Effector memory CD8-positive, alpha-beta T cell (primary cell): ENCODE results near the gene RHOB.
"Not testable (repeated sequence)": the region's sequence is repeated elsewhere in the genome, so short reads cannot be mapped to it uniquely, and the experiment has no call there.

ENCODE experiments used
- ATAC-seq: fragments of 150-1000 bp; cut with Tn5 transposase; replicated peaks from 2 replicates; pipeline ENCODE4 v1.10.0; 2021; ENCODE audit warnings: mild to moderate bottlenecking, moderate library complexity
- DNase-seq, 3 experiments: peaks; one replicate each; pipeline ENCODE4 v3.0.0; 2021
- H3K27ac Mint-ChIP-seq, 2 donors: one replicate each; pipeline ENCODE4 v1.8.0; 2022; ENCODE audit warnings: mild to moderate bottlenecking in 2 of 2, mixed read lengths in 2 of 2, moderate library complexity in 2 of 2
- H3K27me3 Mint-ChIP-seq, 2 donors: one replicate each; pipeline ENCODE4 v1.8.0; 2022; ENCODE audit warnings: mixed read lengths in 2 of 2
- H3K36me3 Mint-ChIP-seq: one replicate; pipeline ENCODE4 v1.8.0; 2022; ENCODE audit warnings: mild to moderate bottlenecking, moderate library complexity, mixed read lengths; ENCODE audit not compliant: insufficient read depth
- H3K4me1 Mint-ChIP-seq, 2 donors: one replicate each; pipeline ENCODE4 v1.8.0; 2022; ENCODE audit warnings: low read depth in 2 of 2, mixed read lengths in 2 of 2
- H3K4me3 Mint-ChIP-seq, 2 donors: one replicate each; pipeline ENCODE4 v1.8.0; 2022; ENCODE audit warnings: mild to moderate bottlenecking in 2 of 2, mixed read lengths in 2 of 2, moderate library complexity in 2 of 2
- H3K9me3 Mint-ChIP-seq, 2 donors: one replicate each; pipeline ENCODE4 v1.8.0; 2022; ENCODE audit warnings: mixed read lengths in 2 of 2

Gene RHOB

DNA sequence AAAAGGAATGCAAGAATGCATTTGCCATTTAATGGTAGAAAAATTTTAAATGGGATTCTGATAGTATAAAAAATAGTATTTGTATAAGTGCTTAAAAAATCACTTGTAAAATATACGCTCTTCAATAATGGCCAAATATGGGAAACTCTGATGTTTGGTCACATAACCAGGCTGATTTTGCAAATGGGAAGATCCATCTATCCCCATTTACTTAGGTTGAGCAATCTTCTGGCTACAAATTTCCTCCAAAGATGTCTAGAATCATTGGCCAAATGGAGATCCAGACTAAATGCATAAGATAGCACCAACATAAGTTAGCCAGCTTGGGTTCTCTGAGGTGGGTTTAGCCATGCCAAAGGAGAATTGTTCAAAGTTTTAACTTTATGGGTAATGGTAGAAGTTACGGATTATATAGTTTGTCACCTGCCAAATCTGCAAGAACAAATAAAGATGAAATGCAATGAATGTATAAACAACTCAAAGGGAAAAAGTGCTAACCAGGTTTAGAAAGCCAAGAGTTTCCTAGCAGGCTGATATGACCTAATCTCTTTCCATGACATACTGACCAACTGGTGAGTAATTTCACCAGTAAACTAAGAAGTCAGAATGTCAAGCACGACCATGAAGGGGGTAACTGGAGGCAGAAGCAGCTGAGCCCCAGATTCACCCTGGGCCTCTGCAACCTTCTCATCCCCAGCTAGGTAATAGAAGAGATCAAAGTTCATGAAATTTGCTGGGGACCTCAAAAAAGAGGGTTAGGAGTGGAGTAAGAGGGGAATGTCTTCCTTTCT is 10.0 kb downstream of the RHOB start:
- no peak overlapping the region for H3K4me3 Mint-ChIP-seq
- DNase-seq = no peak
- H3K36me3 Mint-ChIP-seq = no peaks in the 10 kb centered on the region
- H3K9me3 Mint-ChIP-seq = no peaks in the 10 kb centered on the region
- H3K27ac Mint-ChIP-seq = no peak overlapping the region
- no peak for ATAC-seq
- no peaks in the 10 kb centered on the region for H3K4me1 Mint-ChIP-seq
- peaks cover 44 to 57% of the 10 kb centered on the region in 2 donors for H3K27me3 Mint-ChIP-seq

DNA sequence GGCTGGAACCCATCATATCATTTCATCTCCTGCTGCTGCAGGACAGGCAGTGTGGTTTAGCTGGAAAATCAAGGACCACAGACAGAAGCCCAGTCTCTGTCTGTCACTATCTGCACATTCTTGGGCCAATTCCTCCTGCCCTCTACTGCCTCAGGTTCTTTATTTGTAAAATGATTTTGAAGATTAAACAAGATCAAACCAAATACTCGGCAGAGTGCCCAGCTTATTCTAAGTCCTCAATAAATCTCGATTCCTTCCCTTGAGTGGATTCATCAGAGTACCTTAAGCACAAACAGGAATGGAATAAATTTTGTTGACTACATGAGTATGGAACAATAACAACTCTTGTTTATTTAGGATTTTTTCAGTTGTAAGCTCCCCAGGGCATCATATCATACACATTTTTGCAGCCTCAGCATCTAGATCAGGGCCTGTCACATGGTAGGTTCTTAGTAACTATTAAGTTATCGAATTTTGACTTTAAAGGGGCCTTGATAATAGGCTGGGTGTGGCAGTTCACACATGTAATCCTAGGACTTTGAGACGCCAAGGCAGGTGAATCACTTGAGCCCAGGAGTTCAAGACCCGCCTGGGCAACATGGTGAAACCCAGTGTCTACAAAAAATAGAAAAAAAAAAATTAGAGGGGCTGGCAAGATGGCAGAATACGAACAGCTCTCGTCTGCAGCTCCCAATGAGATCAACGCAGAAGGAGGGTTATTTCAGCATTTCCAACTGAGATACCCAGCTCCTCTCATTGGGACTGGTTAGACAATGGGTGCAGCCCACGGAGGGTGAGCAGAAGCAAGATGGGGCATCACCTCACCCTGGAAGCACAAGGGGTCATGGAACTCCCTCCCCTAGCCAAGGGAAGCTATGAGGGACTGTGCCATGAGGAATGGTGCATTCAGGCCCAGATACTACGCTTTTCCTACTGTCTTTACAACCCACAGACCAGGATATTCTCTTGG is 11.1 kb downstream of the RHOB start:
- H3K27me3 Mint-ChIP-seq = peaks cover 44 to 50% of the 10 kb centered on the region in 2 donors
- H3K9me3 Mint-ChIP-seq = no peaks in the 10 kb centered on the region
- H3K27ac Mint-ChIP-seq = no peak overlapping the region
- H3K4me1 Mint-ChIP-seq = no peaks in the 10 kb centered on the region
- no peaks in the 10 kb centered on the region for H3K36me3 Mint-ChIP-seq
- ATAC-seq = no peak
- H3K4me3 Mint-ChIP-seq = no peak overlapping the region
- no peak for DNase-seq

DNA sequence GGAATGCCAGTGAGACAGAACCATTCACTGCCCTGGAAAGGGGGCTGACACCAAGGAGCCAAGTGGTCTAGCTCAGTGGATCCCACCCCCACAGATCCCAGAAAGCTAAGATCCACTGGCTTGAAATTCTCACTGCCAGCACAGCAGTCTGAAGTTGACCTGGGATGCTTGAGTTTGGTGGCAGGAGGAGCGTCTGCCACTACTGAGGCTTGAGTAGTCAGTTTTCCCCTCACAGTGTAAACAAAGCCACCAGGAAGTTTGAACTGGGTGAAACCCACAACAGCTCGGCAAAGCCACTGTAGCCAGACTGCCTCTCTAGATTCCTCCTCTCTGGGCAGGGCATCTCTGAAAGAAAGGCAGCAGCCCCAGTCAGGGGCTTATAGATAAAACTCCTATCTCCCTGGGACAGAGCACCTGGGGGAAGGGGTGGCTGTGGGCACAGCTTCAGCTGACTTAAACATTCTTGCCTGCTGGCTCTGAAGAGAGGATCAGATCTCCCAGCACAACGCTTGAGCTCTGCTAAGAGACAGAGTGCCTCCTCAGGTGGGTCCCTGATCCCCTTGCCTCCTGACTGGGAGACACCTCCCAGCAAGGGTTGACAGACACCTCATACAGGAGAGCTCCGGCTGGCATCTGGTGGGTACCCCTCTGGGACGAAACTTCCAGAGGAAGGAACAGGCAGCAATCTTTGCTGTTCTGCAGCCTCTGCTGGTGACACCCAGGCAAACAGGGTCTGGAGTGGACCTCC is 12.0 kb downstream of the RHOB start:
- H3K27ac Mint-ChIP-seq, DNase-seq, H3K4me3 Mint-ChIP-seq, H3K4me1 Mint-ChIP-seq, H3K9me3 Mint-ChIP-seq, H3K36me3 Mint-ChIP-seq, ATAC-seq: not testable (repeated sequence)
- H3K27me3 Mint-ChIP-seq = peaks cover 36 to 43% of the 10 kb centered on the region in 2 donors

DNA sequence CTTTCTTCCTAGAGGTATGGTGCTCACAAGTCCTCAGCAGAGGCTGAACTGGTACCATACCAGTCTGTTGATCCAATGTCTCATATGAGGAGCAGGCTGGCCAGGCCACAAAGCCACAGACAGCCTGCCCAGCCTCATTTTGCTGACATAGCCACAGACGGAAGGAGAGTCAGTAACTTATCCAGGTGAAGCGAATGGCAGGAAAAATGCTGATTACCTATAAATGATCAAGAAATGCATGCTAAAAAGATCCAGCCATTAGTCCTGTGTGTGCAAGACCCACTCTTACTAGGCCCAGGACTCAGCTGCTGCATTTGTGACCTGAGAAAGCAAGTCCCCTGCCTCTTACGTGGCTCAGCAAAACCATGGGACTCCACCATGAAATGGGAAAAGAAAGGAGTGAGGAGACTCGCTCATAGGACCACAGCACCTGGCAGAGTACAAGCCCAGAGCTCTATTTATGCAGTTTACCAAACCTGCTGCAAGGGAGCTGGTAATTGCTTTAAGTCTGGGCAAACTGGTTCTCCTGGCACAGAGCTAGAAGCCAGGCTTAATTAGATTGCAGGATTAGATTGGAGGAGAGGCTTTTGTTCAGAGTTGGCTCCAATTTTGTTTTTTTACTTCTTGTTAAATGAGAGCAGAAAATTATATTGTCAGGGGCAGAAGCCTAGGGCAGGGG is 19.0 kb downstream of the RHOB start:
- no peak overlapping the region for H3K4me3 Mint-ChIP-seq
- H3K27me3 Mint-ChIP-seq = peaks cover 9 to 13% of the 10 kb centered on the region in 2 donors
- DNase-seq (no peak), ATAC-seq (no peak)
- H3K27ac Mint-ChIP-seq = no peak overlapping the region
- no peaks in the 10 kb centered on the region for H3K9me3 Mint-ChIP-seq
- no peaks in the 10 kb centered on the region for H3K36me3 Mint-ChIP-seq
- H3K4me1 Mint-ChIP-seq = no peaks in the 10 kb centered on the region

DNA sequence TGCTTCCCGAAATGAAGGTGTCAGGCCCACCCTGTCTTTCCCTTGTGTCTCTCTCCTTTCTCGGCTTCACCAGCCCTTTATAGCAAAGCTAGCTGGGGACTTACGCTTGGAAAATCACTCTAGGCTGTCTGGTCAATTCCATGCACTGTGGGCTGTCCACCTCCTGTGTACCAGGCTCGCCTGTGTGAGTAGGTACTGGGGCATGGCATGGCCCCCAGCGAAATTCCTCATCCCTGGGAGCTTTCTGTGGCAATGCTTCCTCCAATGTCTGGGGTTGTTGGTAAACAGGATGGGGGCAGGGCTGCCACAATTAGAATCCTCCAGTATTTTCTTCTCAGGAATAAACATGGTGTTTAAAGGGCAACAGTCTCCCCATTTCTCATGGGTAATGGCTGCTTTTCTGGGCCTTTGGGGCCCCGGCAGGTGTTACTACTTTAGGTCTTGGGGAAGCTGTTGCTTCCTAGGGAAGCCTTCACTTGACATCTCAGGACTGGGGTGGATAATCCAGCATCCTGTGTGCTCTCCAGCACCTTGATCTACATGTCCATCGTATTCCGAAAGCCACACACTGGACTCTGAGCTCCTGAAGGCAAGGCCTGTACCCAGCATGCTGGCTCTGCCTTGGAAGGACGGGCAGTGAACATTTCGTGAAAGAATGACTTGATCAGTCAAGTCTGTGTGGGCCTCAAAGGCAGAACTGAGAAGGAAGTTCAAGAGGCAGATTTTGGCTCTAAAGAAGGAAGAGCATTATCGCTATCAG is 21.1 kb downstream of the RHOB start:
- H3K27ac Mint-ChIP-seq = no peak overlapping the region
- H3K4me1 Mint-ChIP-seq = no peaks in the 10 kb centered on the region
- no peaks in the 10 kb centered on the region for H3K9me3 Mint-ChIP-seq
- ATAC-seq = no peak
- no peak for DNase-seq
- no peaks in the 10 kb centered on the region for H3K36me3 Mint-ChIP-seq
- H3K27me3 Mint-ChIP-seq = no peaks in the 10 kb centered on the region
- H3K4me3 Mint-ChIP-seq = no peak overlapping the region

DNA sequence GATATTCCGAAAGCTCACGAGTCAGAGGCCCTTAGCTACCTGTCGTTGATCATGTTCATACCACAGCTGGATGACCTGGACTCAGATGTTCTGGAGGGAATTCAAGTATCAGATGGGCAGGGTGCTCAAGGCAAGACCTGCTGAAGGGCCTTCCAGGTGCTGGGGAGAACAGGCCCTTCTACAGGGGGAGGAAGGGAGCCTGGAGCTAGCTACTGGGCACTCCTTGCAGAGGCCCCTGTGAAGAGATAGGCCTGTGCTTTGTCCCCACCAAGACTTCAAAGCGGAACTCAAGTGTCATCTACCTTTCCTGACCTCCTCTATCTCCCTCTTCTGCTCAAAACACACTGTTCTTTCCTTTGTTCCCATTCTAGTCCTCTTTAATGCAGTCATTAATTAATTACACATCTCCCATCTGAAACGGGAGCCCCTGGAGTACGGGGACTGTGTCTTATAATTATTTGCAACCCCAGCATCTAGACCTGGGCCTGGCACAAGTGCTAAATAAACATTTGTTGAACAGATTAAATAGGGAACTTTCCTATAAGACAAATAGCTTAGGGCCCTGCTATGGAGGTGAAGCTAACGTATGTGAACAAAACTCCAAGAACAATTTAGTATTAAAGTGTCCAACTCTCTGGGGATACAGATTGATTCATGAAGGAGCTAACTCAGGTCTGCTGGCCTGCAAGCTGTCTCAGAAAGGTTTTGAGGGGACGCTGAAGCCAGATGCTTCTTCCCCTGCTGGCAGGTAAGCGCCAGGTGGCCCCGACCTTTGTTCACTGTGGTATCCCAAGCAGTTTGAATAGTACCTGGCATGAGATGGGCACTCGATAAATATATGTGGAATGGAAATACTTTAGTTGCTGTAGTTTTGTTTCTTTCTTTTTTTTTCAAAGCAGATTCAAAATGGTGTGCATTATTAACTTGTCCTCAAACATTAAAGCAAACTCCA is 22.0 kb downstream of the RHOB start:
- no peak for DNase-seq
- Mint-ChIP-seq H3K27me3 (no peaks in the 10 kb centered on the region), H3K27ac (no peak overlapping the region), H3K36me3 (no peaks in the 10 kb centered on the region), H3K4me3 (no peak overlapping the region), H3K4me1 (no peaks in the 10 kb centered on the region), H3K9me3 (no peaks in the 10 kb centered on the region)
- ATAC-seq = no peak

DNA sequence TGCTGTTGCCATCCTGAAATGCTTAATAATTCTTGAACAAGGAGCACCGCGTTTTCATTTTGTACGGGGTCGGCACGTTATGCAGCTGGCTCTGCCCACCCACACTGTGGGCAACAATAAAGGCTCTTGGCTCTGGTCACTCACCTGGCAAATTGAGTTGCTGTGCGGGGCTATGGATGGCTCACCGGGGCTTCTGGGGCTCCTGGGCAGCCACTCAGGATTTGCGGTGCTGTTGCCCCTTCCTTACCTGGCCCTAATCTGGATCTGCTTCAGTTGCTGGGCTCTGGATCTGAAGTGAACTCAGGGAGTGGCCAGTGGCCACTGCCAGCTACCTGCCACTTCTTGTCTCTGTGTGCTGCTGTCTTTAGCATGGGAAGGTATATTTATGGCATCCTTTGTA is 22.7 kb downstream of the RHOB start:
- no peaks in the 10 kb centered on the region for H3K4me1 Mint-ChIP-seq
- no peaks in the 10 kb centered on the region for H3K9me3 Mint-ChIP-seq
- ATAC-seq = no peak

DNA sequence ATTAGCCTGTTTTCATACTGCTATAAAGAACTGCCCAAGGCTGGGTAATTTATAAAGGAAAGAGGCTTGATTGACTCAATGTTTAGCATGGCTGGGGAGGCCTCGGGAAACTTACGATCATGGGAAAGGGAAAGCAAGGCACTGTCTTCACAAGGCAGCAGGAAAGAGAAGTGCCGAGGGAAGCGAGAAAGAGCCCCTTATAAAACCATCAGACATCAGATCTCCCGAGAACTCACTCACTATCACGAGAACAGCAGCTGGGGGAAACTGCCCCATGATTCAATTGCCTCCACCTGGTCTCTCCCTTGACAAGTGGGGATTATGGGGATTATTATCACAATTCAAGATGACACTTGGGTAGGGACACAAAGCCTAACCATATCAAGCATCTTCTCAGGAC is 23.3 kb downstream of the RHOB start:
- Mint-ChIP-seq H3K36me3 (no peaks in the 10 kb centered on the region), H3K9me3 (no peaks in the 10 kb centered on the region), H3K4me3 (no peak overlapping the region), H3K4me1 (no peaks in the 10 kb centered on the region), H3K27ac (no peak overlapping the region), H3K27me3 (peaks cover 0 to 12% of the 10 kb centered on the region in 2 donors)
- ATAC-seq (no peak), DNase-seq (no peak)

More for the DNA sequence above, 22.7 kb downstream of the RHOB start:
- Mint-ChIP-seq H3K27me3 (peaks cover 0 to 6% of the 10 kb centered on the region in 2 donors), H3K4me3 (no peak overlapping the region), H3K36me3 (no peaks in the 10 kb centered on the region), H3K27ac (no peak overlapping the region)
- no peak for DNase-seq

DNA sequence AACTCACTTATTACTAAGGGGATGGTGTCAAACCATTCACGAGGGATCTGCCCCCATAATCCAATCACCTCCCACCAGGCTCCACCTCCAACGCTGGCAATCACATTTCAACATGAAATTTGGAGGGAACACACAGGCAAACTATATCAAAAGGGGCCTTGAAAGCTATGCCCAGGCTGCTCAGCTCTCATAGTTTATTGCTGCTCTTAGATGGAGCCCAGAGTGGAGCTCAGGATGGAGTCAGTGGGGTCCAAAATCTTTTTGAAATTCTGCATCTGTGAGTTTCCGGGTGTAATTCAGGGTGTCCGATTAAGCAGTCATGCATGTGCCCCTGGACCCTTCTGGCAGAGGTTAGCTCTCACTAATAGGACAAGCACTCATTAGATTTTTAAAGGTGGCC is 24.3 kb downstream of the RHOB start:
- no peak for DNase-seq
- ATAC-seq = no peak
- Mint-ChIP-seq H3K4me3 (no peak overlapping the region), H3K4me1 (no peaks in the 10 kb centered on the region), H3K9me3 (no peaks in the 10 kb centered on the region), H3K27me3 (peaks cover 4 to 21% of the 10 kb centered on the region in 2 donors), H3K27ac (no peak overlapping the region), H3K36me3 (no peaks in the 10 kb centered on the region)

DNA sequence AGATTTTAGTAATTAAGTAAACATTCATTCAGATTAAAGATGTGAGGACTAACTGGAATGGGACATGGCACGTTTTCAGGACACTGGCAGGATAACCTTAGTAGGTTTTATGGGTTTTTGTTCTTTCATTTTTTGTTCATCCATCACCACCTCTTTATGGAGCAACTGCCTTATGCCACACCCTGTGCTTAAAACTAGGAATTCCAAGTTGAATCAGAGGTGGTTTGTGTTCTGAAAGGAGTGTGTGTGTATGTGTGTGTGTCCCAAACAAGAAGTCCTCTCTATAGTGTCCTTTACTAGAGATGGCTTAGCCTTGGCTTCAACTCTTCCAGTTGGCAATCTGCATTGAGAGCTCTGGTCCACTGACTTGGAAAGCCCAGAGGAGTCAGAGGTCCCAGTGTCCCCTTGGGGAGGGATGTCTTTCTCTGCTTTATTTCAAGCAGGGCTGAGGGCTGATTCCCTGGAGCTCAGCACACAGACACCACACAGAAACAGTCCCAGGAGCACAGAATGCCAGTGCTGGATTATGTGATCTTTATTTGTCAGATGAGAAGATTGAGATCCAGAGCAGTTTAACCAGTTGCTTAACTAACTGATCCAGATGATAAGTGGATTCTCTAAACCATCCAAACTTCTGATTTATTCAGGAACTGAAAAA is 25.2 kb downstream of the RHOB start:
- no peaks in the 10 kb centered on the region for H3K4me1 Mint-ChIP-seq
- ATAC-seq (no peak), DNase-seq (no peak)
- H3K27ac Mint-ChIP-seq = no peak overlapping the region
- no peaks in the 10 kb centered on the region for H3K9me3 Mint-ChIP-seq
- no peak overlapping the region for H3K4me3 Mint-ChIP-seq
- H3K27me3 Mint-ChIP-seq = peaks cover 4 to 21% of the 10 kb centered on the region in 2 donors
- no peaks in the 10 kb centered on the region for H3K36me3 Mint-ChIP-seq

DNA sequence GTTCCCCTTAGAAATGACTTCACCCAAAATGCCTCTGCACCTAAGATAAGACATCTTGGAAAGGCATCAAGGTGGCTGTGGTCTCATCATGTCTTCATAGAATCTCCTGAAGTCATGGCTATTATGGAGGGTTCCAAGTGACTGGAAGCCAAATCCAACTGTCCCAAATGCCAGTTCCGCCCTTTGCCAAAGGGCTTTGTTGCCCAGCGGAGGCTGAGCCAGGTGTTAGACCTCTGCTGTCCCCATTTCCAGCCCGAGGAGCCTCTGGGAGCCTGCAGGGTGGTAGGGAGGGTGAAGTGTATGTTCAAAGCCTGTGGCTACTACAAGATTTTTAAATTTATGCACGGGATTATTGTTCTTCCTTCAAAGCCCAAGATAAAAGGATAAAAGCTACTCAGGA is 25.7 kb downstream of the RHOB start:
- DNase-seq (no peak), ATAC-seq (no peak)
- Mint-ChIP-seq H3K27me3 (peaks cover 4 to 21% of the 10 kb centered on the region in 2 donors), H3K4me1 (no peaks in the 10 kb centered on the region), H3K9me3 (no peaks in the 10 kb centered on the region), H3K36me3 (no peaks in the 10 kb centered on the region), H3K27ac (no peak overlapping the region), H3K4me3 (no peak overlapping the region)
